Activated CD4-positive, CD25-positive, alpha-beta regulatory T cell treated with anti-CD3 and anti-CD28 coated beads, Interleukin-2, amount 50 U/mL, for 24 hours (primary cell): ENCODE data around the gene TNF.
"Not testable (repeated sequence)": the region's sequence is repeated elsewhere in the genome, so short reads cannot be mapped to it uniquely, and the experiment has no call there.

Experiments
- ATAC-seq, 2 donors: fragments of 150-1000 bp; cut with Tn5 transposase; one replicate each; pipeline ENCODE4 v1.10.0; 2021; ENCODE audit warnings: mild to moderate bottlenecking in 1 of 2, moderate library complexity in 1 of 2

The TNF gene

GRCh38 chr6:31588871-31589650, 13.7 kb downstream of the TNF start:
- no peak for ATAC-seq

GRCh38 chr6:31590691-31591090, 15.3 kb downstream of the TNF start:
- not testable (repeated sequence) for ATAC-seq

- ATAC-seq, result no peak
Measured at GRCh38 chr6:31592396-31592771, 17.0 kb downstream of the TNF start.

- ATAC-seq, result peak; percentile 75 to 85
Measured at GRCh38 chr6:31597006-31597405, 21.6 kb downstream of the TNF start.

GRCh38 chr6:31607317-31607716, 32.0 kb downstream of the TNF start:
- no peak for ATAC-seq

DNA sequence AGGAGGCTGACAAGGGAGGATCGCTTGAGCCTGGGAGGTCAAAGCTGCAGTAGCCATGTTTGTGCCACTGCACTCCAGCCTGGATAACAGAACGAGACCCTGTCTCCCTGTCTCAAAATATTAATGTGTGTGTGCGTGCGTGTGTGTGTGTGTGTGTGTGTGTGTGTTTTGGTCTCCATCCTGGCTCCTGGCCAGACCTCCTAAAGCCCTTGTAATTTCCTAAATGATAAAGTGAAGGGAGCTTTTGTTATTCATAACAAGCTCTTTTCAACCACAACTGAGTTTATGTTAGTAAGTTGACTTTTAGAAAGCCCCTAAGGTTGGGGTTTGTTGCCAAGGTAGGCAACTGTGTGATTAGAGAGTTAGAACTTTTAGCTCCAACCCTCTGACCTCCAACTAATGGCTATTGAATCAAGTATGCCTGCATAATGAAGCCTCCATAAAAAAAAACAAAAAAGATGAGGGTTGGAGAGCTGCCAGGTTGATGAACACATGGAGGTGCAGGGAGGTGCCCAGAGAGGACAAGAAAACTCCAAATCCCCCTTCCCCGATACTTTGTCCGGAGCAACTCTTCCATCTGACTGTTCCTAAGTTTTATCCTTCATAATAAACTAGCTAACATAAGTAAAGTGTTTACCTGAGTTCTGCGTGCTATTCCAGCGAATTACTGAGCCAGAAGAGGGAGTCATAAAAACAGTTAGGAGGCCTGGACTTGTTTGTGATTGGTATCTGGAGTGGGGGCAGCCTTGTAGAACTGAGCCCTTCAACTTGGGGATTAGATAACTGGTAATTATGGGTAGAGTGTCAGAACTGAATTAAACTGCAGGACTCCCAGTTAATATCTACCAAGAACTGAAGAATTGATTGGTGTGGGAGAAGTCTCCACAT, 34.4 kb downstream of the TNF start:
- ATAC-seq, result no peak

GRCh38 chr6:31610968-31611367, 35.6 kb downstream of the TNF start:
- ATAC-seq, result no peak

GRCh38 chr6:31614075-31614619, 38.8 kb downstream of the TNF start:
- ATAC-seq, result no peak

- no peak for ATAC-seq
Measured at GRCh38 chr6:31614684-31615578, 39.6 kb downstream of the TNF start, which contains the start of gene AIF1. Gene AIF1 (plus strand): TSS chr6:31615234. CDS start chr6:31615330, 96 bp downstream.

DNA sequence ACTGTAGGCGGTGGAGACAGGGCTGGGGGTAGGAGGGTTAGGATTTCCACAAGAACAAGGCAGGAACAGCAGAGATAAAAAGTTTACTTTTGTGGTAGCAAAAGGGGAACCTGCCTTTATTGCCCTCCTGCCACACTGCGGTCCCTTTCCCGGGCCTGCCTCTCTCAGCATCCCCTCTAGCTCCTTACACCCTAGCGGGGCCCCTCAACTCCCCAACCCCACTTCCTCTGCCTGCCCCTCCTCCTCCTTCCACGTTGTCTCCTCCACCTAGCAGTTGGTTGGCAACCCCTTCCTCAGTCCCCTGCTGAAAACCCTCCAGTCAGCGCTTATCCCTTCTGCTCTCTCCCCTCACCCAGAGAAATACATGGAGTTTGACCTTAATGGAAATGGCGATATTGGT, 40.4 kb downstream of the TNF start:
- no peak for ATAC-seq

DNA sequence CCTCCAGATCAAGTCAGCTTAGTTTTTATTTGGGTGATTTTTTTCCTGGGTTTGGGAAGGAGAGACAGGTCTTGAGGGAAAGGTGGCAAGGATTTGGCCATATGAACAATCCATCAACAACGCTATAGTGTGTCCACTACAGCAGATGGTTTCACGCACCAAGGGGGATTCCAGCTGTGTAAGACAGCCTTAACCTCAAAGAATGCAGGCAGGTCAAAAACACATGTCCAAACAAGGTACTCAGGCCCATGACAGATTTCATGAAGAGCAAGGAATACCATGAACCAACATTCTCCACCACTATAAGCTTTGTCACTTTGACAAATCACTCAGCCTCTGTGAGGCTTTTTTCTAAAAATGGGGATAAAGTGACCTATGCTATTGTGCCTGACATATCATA, 41.6 kb downstream of the TNF start:
- no peak for ATAC-seq

GRCh38 chr6:31619805-31620585, 44.6 kb downstream of the TNF start:
- ATAC-seq, result peak; percentile 82 to 86

DNA sequence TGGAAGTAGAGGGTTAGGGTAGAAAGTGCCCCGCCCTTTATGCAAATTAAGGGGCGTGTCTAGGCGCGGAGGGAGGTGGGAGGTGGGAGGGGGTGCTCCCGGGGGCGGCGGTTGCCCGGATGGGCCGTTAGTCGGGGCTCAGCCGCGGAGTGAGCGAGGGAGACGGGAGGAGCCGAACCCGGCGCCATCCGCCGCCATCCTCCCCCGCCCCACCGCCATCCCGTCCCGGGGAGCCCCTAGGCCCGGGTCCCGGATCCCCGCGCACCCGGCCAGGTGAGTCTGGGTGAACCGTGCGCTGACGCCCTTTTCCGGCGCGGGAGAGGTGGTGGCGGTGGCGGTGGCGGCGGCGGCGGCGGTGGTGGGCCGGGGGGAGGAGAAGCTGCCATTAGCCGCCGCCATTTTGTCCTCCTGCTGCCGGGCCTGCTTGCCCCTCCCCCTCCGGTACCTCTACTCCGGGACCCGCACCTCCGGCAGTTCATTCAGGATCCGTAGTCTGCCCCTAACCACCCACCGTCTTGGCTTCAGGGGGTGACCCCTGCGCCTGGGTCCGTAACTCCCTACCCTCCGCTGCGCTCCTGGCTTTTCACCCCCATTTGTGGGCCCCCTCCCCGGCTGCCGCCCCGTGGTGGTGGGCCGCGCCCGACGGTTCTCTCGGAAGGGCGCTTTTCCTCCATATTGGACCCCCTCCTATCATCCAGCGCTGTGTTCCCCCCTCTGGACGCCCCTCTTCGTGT, 45.4 kb downstream of the TNF start, which contains the start of gene PRRC2A:
PRRC2A (plus strand) TSS at position 130 of the 734 bp plus-strand sequence. CDS start 2,075 bp downstream, outside the sequence.
- ATAC-seq, result peak; percentile 57 to 63

GRCh38 chr6:31621320-31621939, 46.1 kb downstream of the TNF start:
- no peak for ATAC-seq

GRCh38 chr6:31621991-31622390, 46.6 kb downstream of the TNF start:
- no peak for ATAC-seq

DNA sequence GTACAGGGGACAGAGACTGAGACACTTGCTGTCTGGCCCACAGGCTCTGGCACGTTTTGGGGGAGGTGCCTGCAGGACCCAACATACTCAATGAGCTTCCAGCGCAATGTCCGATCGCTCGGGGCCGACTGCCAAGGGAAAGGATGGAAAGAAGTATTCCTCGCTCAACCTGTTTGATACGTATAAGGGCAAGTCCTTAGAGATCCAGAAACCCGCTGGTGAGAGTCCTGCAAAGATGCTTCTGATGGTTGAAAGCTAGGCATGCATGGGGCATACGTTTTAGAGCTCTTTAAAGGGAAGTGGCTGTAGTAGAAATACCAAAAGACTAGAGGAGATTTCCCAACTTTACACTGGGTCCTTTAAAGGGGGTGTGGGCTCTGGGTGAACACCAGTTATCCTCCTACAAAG, 47.3 kb downstream of the TNF start:
- ATAC-seq, result no peak

GRCh38 chr6:31624070-31624469, 48.7 kb downstream of the TNF start:
- ATAC-seq, result no peak

DNA sequence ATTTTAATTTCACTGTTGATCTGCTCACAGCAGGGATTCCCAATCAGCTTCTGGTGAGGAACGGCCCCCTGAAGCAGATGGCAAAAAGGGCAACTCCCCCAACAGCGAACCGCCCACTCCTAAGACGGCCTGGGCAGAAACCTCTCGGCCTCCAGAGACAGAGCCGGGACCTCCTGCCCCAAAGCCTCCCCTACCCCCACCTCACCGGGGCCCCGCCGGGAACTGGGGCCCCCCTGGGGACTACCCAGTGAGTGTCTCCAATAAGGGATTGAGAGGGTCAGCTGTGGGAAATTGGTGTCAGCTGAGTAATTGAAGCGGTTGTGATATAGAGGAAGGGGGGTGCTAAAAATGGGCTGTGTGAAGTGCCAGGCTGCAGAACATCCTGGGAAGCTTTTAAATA, 51.6 kb downstream of the TNF start:
- no peak for ATAC-seq

- no peak for ATAC-seq
Measured at GRCh38 chr6:31627690-31628287, 52.4 kb downstream of the TNF start.
